K562 (cell line): ENCODE measurements around the gene JADE2. TPM values are rescaled to one million over a fixed set of nuclear protein-coding genes. Genes with fewer than 3 reads are reported as not detected.

Experiments
- ATAC-seq: fragments of 200-7000 bp; cut with Tn5 transposase; 3 replicates; pipeline ENCODE4 v1.9.1; 2020; ENCODE audit warnings: moderate library complexity
- Bru-seq: library from RNA; stranded (reverse); fragments of 400-500 nt; gene quantifications from one replicate; lab custom pipeline; 2021; lab: Mats Ljungman, UMichigan
- BruChase-seq, 2 experiments: library from RNA; stranded (reverse); fragments of 400-500 nt; gene quantifications; one replicate each; lab custom pipeline; 2021; lab: Mats Ljungman, UMichigan
- BruUV-seq: library from RNA; stranded (reverse); fragments of 400-500 nt; replicated peaks from 2 replicates; lab custom pipeline; 2021; lab: Mats Ljungman, UMichigan
- CTCF ChIA-PET: fragments of 300-600 bp; formaldehyde crosslinking; extraction: SDS; loops from one replicate; lab custom pipeline; 2021; ENCODE audit warnings: low intra/inter-chr PET ratio; lab: Yijun Ruan, JAX
- POLR2A ChIA-PET: fragments of 300-600, 350-650 bp; sonication (Branson Sonifier 250); formaldehyde crosslinking; extraction: SDS; loops from one replicate; lab custom pipeline; 2021; ENCODE audit warnings: antibody characterized with exemption, inconsistent platforms; lab: Yijun Ruan, JAX
- DNase-seq, 4 experiments: peaks; one replicate each; pipeline versions ENCODE4 v3.0.0 to v3.0.0-alpha.2; 2011 to 2018; ENCODE audit warnings: low spot score in 3 of 4, mixed read lengths in 3 of 4; ENCODE audit errors: extremely low read depth in 1 of 4
- FAIRE-seq: peaks from 2 replicates; lab custom pipeline; 2011; peaks lifted over from hg19 to GRCh38; lab: Jason Lieb, UNC
- H2AFZ ChIP-seq: 2 replicates; pipeline ENCODE4 v1.6.0; 2011; ENCODE audit warnings: low read depth, low read length, control low read depth, inconsistent platforms
- H3K27ac ChIP-seq: fragments of 200-600 bp; 3 replicates; pipeline ENCODE4 v1.8.0; 2011; ENCODE audit warnings: low read depth, mild to moderate bottlenecking, control low read depth, inconsistent platforms, low read length, moderate library complexity, mixed read lengths; ENCODE audit errors: extremely low read depth
- H3K27me3 ChIP-seq, 2 experiments: fragments of 300-600 bp in 1 of 2; 2 replicates in 1 of 2; 3 replicates in 1 of 2; pipeline versions ENCODE4 v1.6.0 to v1.8.0; 2011; ENCODE audit warnings: inconsistent platforms in 2 of 2, low read length in 2 of 2, mild to moderate bottlenecking in 1 of 2, mixed read lengths in 1 of 2, moderate library complexity in 1 of 2; ENCODE audit not compliant: control insufficient read depth in 2 of 2, insufficient read depth in 2 of 2
- H3K36me3 ChIP-seq: fragments of 300-600 bp; 3 replicates; pipeline ENCODE4 v1.8.0; 2011; ENCODE audit warnings: mild to moderate bottlenecking, low read length, inconsistent platforms; ENCODE audit not compliant: control insufficient read depth, insufficient read depth
- H3K4me1 ChIP-seq, 2 experiments: fragments of 200-600 bp in 1 of 2; replicated peaks in 1 of 2; 2 replicates in 1 of 2; 3 replicates in 1 of 2; pipeline versions ENCODE4 v1.5.1 to v1.8.0; 2011; ENCODE audit warnings: inconsistent platforms in 2 of 2, low read length in 2 of 2, mild to moderate bottlenecking in 1 of 2, mixed read lengths in 1 of 2, moderate library complexity in 1 of 2; ENCODE audit not compliant: control insufficient read depth in 2 of 2, insufficient read depth in 2 of 2
- H3K4me2 ChIP-seq: 2 replicates; pipeline ENCODE4 v1.6.1; 2011; ENCODE audit warnings: low read length, control low read depth, inconsistent platforms, mixed read lengths; ENCODE audit not compliant: insufficient read depth
- H3K4me3 ChIP-seq: fragments of 200-600 bp; sonication (generic), shearing (Covaris generic); 2 replicates; pipeline ENCODE4 v1.5.1; 2016; ENCODE audit warnings: control low read depth, inconsistent platforms
- H3K79me2 ChIP-seq: fragments of 200-600 bp; 3 replicates; pipeline ENCODE4 v1.8.0; 2011; ENCODE audit warnings: low read length, inconsistent platforms; ENCODE audit not compliant: control insufficient read depth, insufficient read depth
- H3K9ac ChIP-seq, 2 experiments: 2 replicates each; pipeline versions ENCODE4 v1.6.0 to v1.6.1; 2011; ENCODE audit warnings: low read depth in 2 of 2, low read length in 2 of 2, control low read depth in 1 of 2, inconsistent platforms in 1 of 2, mild to moderate bottlenecking in 1 of 2, mixed read lengths in 1 of 2; ENCODE audit not compliant: insufficient read depth in 1 of 2
- H3K9me1 ChIP-seq: one replicate; pipeline ENCODE4 v1.6.0; 2011; ENCODE audit warnings: inconsistent platforms, mild to moderate bottlenecking, low read length, moderate library complexity; ENCODE audit not compliant: control insufficient read depth, insufficient read depth
- H3K9me3 ChIP-seq: replicated peaks from 2 replicates; pipeline ENCODE4 v1.5.1; 2011; ENCODE audit warnings: low read depth, low read length, inconsistent platforms; ENCODE audit not compliant: control insufficient read depth, insufficient read depth
- H4K20me1 ChIP-seq: replicated peaks from 2 replicates; pipeline ENCODE4 v1.6.1; 2011; ENCODE audit warnings: low read length, inconsistent platforms, mixed read lengths; ENCODE audit not compliant: control insufficient read depth, insufficient read depth
- BRF2 ChIP-seq: IDR thresholded peaks from 3 replicates; pipeline ENCODE4 v1.6.1; 2011; ENCODE audit warnings: borderline replicate concordance, mild to moderate bottlenecking; ENCODE audit not compliant: insufficient read length, insufficient read depth
- CLOCK ChIP-seq: fragments of 250-450 bp; sonication (Bioruptor Pico); IDR thresholded peaks from 2 replicates; pipeline ENCODE4 v1.4.0; 2020; ENCODE audit warnings: mild to moderate bottlenecking, moderate library complexity, borderline replicate concordance
- FOXJ3 ChIP-seq: sonication (generic); formaldehyde crosslinking; IDR thresholded peaks from 2 replicates; pipeline ENCODE4 v1.4.0; 2020; ENCODE audit warnings: mild to moderate bottlenecking, missing genetic modification reagents
- HIVEP1 ChIP-seq: fragments of 250-450 bp; sonication (Bioruptor Pico); IDR thresholded peaks from 2 replicates; pipeline ENCODE4 v1.4.0; 2020; ENCODE audit warnings: mild to moderate bottlenecking
- HNRNPL ChIP-seq: fragments of 200-400 bp; formaldehyde crosslinking; IDR thresholded peaks from 2 replicates; pipeline ENCODE4 v1.6.1; 2017; ENCODE audit warnings: low read depth, mild to moderate bottlenecking, low read length
- KLF16 ChIP-seq: IDR thresholded peaks from 2 replicates; pipeline ENCODE4 v1.6.1; 2016; ENCODE audit warnings: antibody characterized with exemption
- MCM3 ChIP-seq: fragments of 450-650 bp; IDR thresholded peaks from 2 replicates; pipeline ENCODE4 v1.6.1; 2016
- NCOA1 ChIP-seq: fragments of 450-650 bp; IDR thresholded peaks from 2 replicates; pipeline ENCODE4 v1.6.1; 2016; ENCODE audit warnings: low read depth
- PHB ChIP-seq: fragments of 250-450 bp; sonication (Bioruptor Pico); IDR thresholded peaks from 2 replicates; pipeline ENCODE4 v1.5.0; 2021
- SIN3B ChIP-seq: fragments of 450-650 bp; IDR thresholded peaks from 2 replicates; pipeline ENCODE4 v1.6.1; 2017; ENCODE audit warnings: low read depth, mild to moderate bottlenecking, moderate library complexity
- SREBF2 ChIP-seq: sonication (generic); formaldehyde crosslinking; IDR thresholded peaks from 2 replicates; pipeline ENCODE4 v1.4.0; 2020; ENCODE audit warnings: mild to moderate bottlenecking, missing genetic modification reagents
- USF1 ChIP-seq: sonication (generic); formaldehyde crosslinking; IDR thresholded peaks from 2 replicates; pipeline ENCODE4 v1.9.0; 2022; ENCODE audit warnings: mild to moderate bottlenecking, missing genetic modification reagents
- ZNF354B ChIP-seq: fragments of 250-450 bp; sonication (Bioruptor Pico); IDR thresholded peaks from 2 replicates; pipeline ENCODE4 v1.4.0; 2020
- WGBS: fragments of 100-300 bp; shearing (Covaris generic); methylation state at CpG from one replicate; pipeline ENCODE4 v1.1.6; 2016; ENCODE audit warnings: low coverage, mixed read lengths; ENCODE audit not compliant: insufficient coverage; ENCODE audit errors: missing lambda C conversion rate; 5-methylcytosine and 5-hydroxymethylcytosine counted together
- in situ Hi-C: fragments of 300-500 bp; cut with MboI; formaldehyde crosslinking; loops from 4 replicates; pipeline ENCODE4 v1.15.0; 2018; ENCODE audit warnings: inconsistent platforms, mixed read lengths
- intact Hi-C: fragments of 100-400 bp; cut with micrococcal nuclease; formaldehyde crosslinking; loops from 2 replicates; pipeline ENCODE4 v1.14.2; 2022
- long read RNA-seq, 3 experiments: library from polyadenylated mRNA in 2 of 3; library from RNA in 1 of 3; unstranded in 2 of 3; stranded (forward) in 1 of 3; transcript quantifications; one replicate each; pipeline ENCODE4 v2.0.0, GENCODE V29; 2019 to 2022
- polyA minus RNA-seq, 3 experiments: library from RNA; depleted of rRNA, polyadenylated mRNA; stranded (reverse); fragments of >200 nt; gene quantifications; 2 replicates each; pipeline ENCODE4 v1.2.3, GENCODE V29; 2011
- polyA plus RNA-seq, 8 experiments: library from polyadenylated mRNA; depleted of rRNA in 4 of 8; stranded (reverse) in 5 of 8; unstranded in 3 of 8; fragments of >200 nt; fragmentation: Nextera tagmentation in 2 of 8; fragmentation: Illumina TruSeq in 1 of 8; extraction: Ambion mirVana in 2 of 8; extraction: Trizol in 1 of 8; gene quantifications; 2 replicates each; pipeline versions ENCODE4 v1.2.1 to v1.2.3, GENCODE V29; 2011 to 2014; ENCODE audit warnings: inconsistent platforms in 1 of 8, missing spikeins in 1 of 8
- total RNA-seq, 7 experiments: library from RNA; depleted of rRNA in 6 of 7; stranded (reverse); fragments of >200 nt in 6 of 7; fragmentation: Illumina TruSeq in 2 of 7; extraction: Trizol in 2 of 7; gene quantifications; 2 replicates each; pipeline versions ENCODE4 v1.2.1 to v1.2.3, GENCODE V29; 2011 to 2021; ENCODE audit warnings: low replicate concordance in 1 of 7

The JADE2 gene
- total RNA-seq (2011; cell fraction: chromatin; rRNA removed; ENCODE audit: low replicate concordance), result 12.7 and 26.6 TPM in 2 replicates
- total RNA-seq (2011; cell fraction: nucleolus; rRNA removed), result 12.9 and 14.5 TPM in 2 replicates
- 7.6 and 9.2 TPM in 2 replicates for total RNA-seq (2011; cell fraction: nucleoplasm; rRNA removed)
- total RNA-seq (2014; rRNA removed) (14.5 and 22.8 TPM in 2 replicates), total RNA-seq (2014; rRNA removed; fragmentation: Illumina TruSeq; extraction: Trizol) (6.9 and 8.3 TPM in 2 replicates), total RNA-seq (2015; rRNA removed; fragmentation: Illumina TruSeq; extraction: Trizol) (13.7 and 14.1 TPM in 2 replicates), total RNA-seq (2021) (22.2 and 23.3 TPM in 2 replicates), polyA plus RNA-seq (2011; rRNA removed) (8.8 and 9.4 TPM in 2 replicates), polyA plus RNA-seq (2014; fragmentation: Illumina TruSeq; extraction: Trizol) (9.1 and 10.9 TPM in 2 replicates), polyA plus RNA-seq (2014; fragmentation: Nextera tagmentation; extraction: Ambion mirVana) (under 1 TPM; 0.50 to 0.55 TPM), polyA plus RNA-seq (2014; rRNA removed) (6.0 and 10.8 TPM in 2 replicates), polyA minus RNA-seq (2011; rRNA and poly(A)+ RNA removed) (11.5 and 14.4 TPM in 2 replicates), Bru-seq, nascent RNA (percentile 60 among the genes with signal in this experiment), BruChase-seq, experiment 1, labeled RNA remaining after a 2-hour chase (percentile 58 among the genes with signal in this experiment), BruChase-seq, experiment 2, labeled RNA remaining after a 6-hour chase (percentile 55 among the genes with signal in this experiment)
- 7.8 and 14.9 TPM in 2 replicates for polyA plus RNA-seq (2011; cell fraction: cytosol; rRNA removed)
- polyA plus RNA-seq (2011; cell fraction: nucleus; rRNA removed), result 10.6 and 18.6 TPM in 2 replicates
- polyA plus RNA-seq (2012), result 9.5 and 15.4 TPM in 2 replicates
- 13.0 and 13.2 TPM in 2 replicates for polyA minus RNA-seq (2011; cell fraction: cytosol; rRNA and poly(A)+ RNA removed)
- polyA minus RNA-seq (2011; cell fraction: nucleus; rRNA and poly(A)+ RNA removed), result 9.4 TPM in 2 replicates
- long read RNA-seq, experiment 1, partial matches to known transcripts, result 14 of 37 reads
- long read RNA-seq, experiment 1, other reads (novel, unspliced or antisense), result 23 of 37 reads
- long read RNA-seq, experiment 2, partial matches to known transcripts, result 7 of 16 reads
- long read RNA-seq, experiment 2, other reads (novel, unspliced or antisense), result 8 of 16 reads
- long read RNA-seq, experiment 3, partial matches to known transcripts, result 0 of 2 reads
- long read RNA-seq, experiment 3, other reads (novel, unspliced or antisense), result 2 of 2 reads

GRCh38 chr5:134524826-134525682, at the start of gene JADE2:
Gene JADE2, plus strand, starts transcription at chr5:134525670. Its CDS starts 10,188 bp downstream, at chr5:134535858.
- ChIA-PET POLR2A (interaction anchor here (0.6 to 1.6 kb wide), 3 partner anchors 66 to 114 kb away, joined by 3 to 4 read pairs (median 4); partner anchors contain the start of gene CDKN2AIPNL), CTCF (interaction anchor here (0.5 kb wide), 1 partner anchor 223 kb away, joined by 3 read pairs; no protein-coding TSS in a partner anchor)
- H4K20me1 ChIP-seq, result no peaks in the 10 kb centered on the region
- H3K4me2 ChIP-seq, result peak within 1 kb of the TSS; percentile 87
- FAIRE-seq (peak; percentile 11), DNase-seq (peak; percentile 66 to 80 (median 76)), ATAC-seq (peak; percentile 38)
- no TSS peak for BruUV-seq
- peak within 1 kb of the TSS; percentile 80 for H3K4me3 ChIP-seq
- peak within 1 kb of the TSS; percentile 78 to 95 for H3K9ac ChIP-seq
- in situ Hi-C loops (no loop called here), intact Hi-C loops (loop anchor here (2.0 to 5.0 kb wide), 2 partner anchors 52 to 222 kb away; no protein-coding TSS in a partner anchor)
- peaks cover 45% of the 10 kb centered on the region for H3K79me2 ChIP-seq
- H3K9me3 ChIP-seq, result no peaks in the 10 kb centered on the region
- H3K9me1 ChIP-seq, result no peaks in the 10 kb centered on the region
- no peaks in the 10 kb centered on the region for H3K36me3 ChIP-seq
- H3K27me3 ChIP-seq, result no peaks in the 10 kb centered on the region
- peak within 1 kb of the TSS; percentile 91 for H2AFZ ChIP-seq
- peaks cover 16 to 43% of the 10 kb centered on the region in 2 experiments; a peak in 4 of 5 replicates for H3K4me1 ChIP-seq
- 17% methylated on average over 18 of the region's 57 CpGs for WGBS
- peak within 1 kb of the TSS; percentile 87 for H3K27ac ChIP-seq
- TF ChIP-seq HNRNPL (no peak), MCM3 (no peak), BRF2 (no peak), NCOA1 (no peak), FOXJ3 (no peak), CLOCK (no peak), ZNF354B (no peak), SREBF2 (no peak), KLF16 (no peak), SIN3B (no peak), PHB (no peak), USF1 (CRISPR knock-in tag) (no peak), HIVEP1 (no peak)
